Adrenal gland (tissue), 12 donors: ENCODE measurements around the gene MYOM1. TPM values are rescaled to one million over a fixed set of nuclear protein-coding genes. Genes with fewer than 3 reads are reported as not detected.

ENCODE experiments used
- DNase-seq, 7 donors: peaks; one replicate each; pipeline ENCODE4 v3.0.0-alpha.2; 2019 to 2020
- H3K27ac ChIP-seq, 5 donors: fragments of 200-600 bp; sonication (generic) in 4 of 5; 1 replicate in 3 of 5; 2 replicates in 2 of 5; pipeline versions ENCODE4 v1.5.1 to v1.8.0; 2016 to 2020; ENCODE audit warnings: mild to moderate bottlenecking in 1 of 5
- H3K27me3 ChIP-seq: fragments of 200-600 bp; 2 replicates; pipeline ENCODE4 v1.8.0; 2021
- H3K36me3 ChIP-seq, 2 donors: fragments of 200-600 bp; replicated peaks in 1 of 2; 1 replicate in 1 of 2; 2 replicates in 1 of 2; pipeline versions ENCODE4 v1.5.1 to v1.8.0; 2018 to 2022
- H3K4me1 ChIP-seq, 2 donors: fragments of 200-600 bp; replicated peaks in 1 of 2; 1 replicate in 1 of 2; 2 replicates in 1 of 2; pipeline versions ENCODE4 v1.5.1 to v1.8.0; 2018 to 2021
- H3K4me3 ChIP-seq, 4 donors: fragments of 200-600 bp; sonication (generic) in 3 of 4; one replicate each; pipeline ENCODE4 v1.5.1; 2016 to 2018
- H3K9me3 ChIP-seq, 3 donors: fragments of 200-600 bp; sonication (generic) in 1 of 3; replicated peaks in 1 of 3; 1 replicate in 2 of 3; 2 replicates in 1 of 3; pipeline versions ENCODE4 v1.5.1 to v1.8.0; 2016 to 2021
- CTCF ChIP-seq, 6 experiments: fragments of 450-650 bp in 4 of 6; fragments of 200-600 bp in 2 of 6; sonication (generic) in 1 of 6; IDR thresholded peaks; 1 replicate in 5 of 6; 2 replicates in 1 of 6; pipeline versions ENCODE4 v1.5.1 to v1.8.0; 2016 to 2021; ENCODE audit warnings: antibody characterized with exemption in 6 of 6, mild to moderate bottlenecking in 2 of 6, moderate library complexity in 1 of 6
- POLR2A ChIP-seq, 2 donors: fragments of 450-650 bp; IDR thresholded peaks; one replicate each; pipeline ENCODE4 v1.6.1; 2017; ENCODE audit warnings: antibody characterized with exemption in 2 of 2, mild to moderate bottlenecking in 2 of 2, moderate library complexity in 1 of 2
- WGBS, 4 donors: extraction: QIAGEN DNeasy Blood & Tissue Kit in 2 of 4; methylation state at CpG; one replicate each; pipeline versions ENCODE4 v1.1.5 to v1.1.7; 2013 to 2017; 5-methylcytosine and 5-hydroxymethylcytosine counted together
- intact Hi-C, 2 donors: fragments of 100-400 bp; cut with DNase I; formaldehyde crosslinking; loops; one replicate each; pipeline versions ENCODE4 v1.14.1 to v1.15.0; 2022 to 2023
- polyA plus RNA-seq, 3 donors: library from polyadenylated mRNA; stranded (reverse); fragments of 200-250 nt in 2 of 3; fragments of 350-450 nt in 1 of 3; fragmentation: Illumina TruSeq in 1 of 3; extraction: RNeasy Lipid Tissue Mini Kit (QIAGEN cat#74804) in 1 of 3; gene quantifications; one replicate each; pipeline ENCODE4 v1.2.3, GENCODE V29; 2013 to 2014
- total RNA-seq, 9 donors: library from RNA; depleted of rRNA in 4 of 9; stranded (reverse); fragments of >200 nt in 4 of 9; fragments of 120-200 nt in 1 of 9; fragmentation: NEBNext Ultra II Directional in 1 of 9; extraction: Animal tissue kit (Norgen Biotek cat#: 25700) in 1 of 9; gene quantifications; one replicate each; pipeline versions ENCODE4 v1.1.0 to v1.2.4, GENCODE V29; 2013 to 2023
- donor health status: healthy with polysubstance abuse.
- donor health status: Bipolar disorder and iron deficiency.
- donor health status: DM: yes; HTN: yes; CAD: no.
- donor health status: DM: no; HTN: no; CAD: no.
- donor health status: DM: no; HTN: no; CAD: no.
- donor health status: DM: yes; HTN: yes; CAD: no.

MYOM1 gene
- total and polyA plus RNA-seq, 12 donors = 1.3 to 70.0 (median 2.9) TPM

- no peak overlapping the region for H3K4me3 ChIP-seq
- H3K9me3 ChIP-seq = no peaks in the 10 kb centered on the region
- H3K27me3 ChIP-seq = no peaks in the 10 kb centered on the region
- DNase-seq = no peak
- intact Hi-C loops = no loop called here
- peaks cover 0 to 6% of the 10 kb centered on the region in 2 donors for H3K4me1 ChIP-seq
- no peak overlapping the region for H3K27ac ChIP-seq
- 87 to 94% (median 91%) methylated on average over 2 of the region's 2 CpGs for WGBS, 4 donors
- no peak for TF ChIP-seq POLR2A (IDR thresholded peaks at IDR 0.05)
- no peak for TF ChIP-seq CTCF (IDR thresholded peaks at IDR 0.05)
- H3K36me3 ChIP-seq = no peaks in the 10 kb centered on the region
These were observed 29.2 kb downstream of the MYOM1 start for GRCh38 chr18:3190610-3191009.

- WGBS, 4 donors = 68 to 82% (median 77%) methylated on average over 5 of the region's 5 CpGs
- Histone ChIP-seq H3K4me3 (no peak overlapping the region), H3K4me1 (peaks cover 0 to 7% of the 10 kb centered on the region in 2 donors), H3K27me3 (no peaks in the 10 kb centered on the region), H3K27ac (no peak overlapping the region), H3K36me3 (no peaks in the 10 kb centered on the region), H3K9me3 (no peaks in the 10 kb centered on the region)
- TF ChIP-seq CTCF (IDR thresholded peaks at IDR 0.05) = no peak
- TF ChIP-seq POLR2A (IDR thresholded peaks at IDR 0.05) = no peak
- intact Hi-C loops = no loop called here
- DNase-seq = no peak
These were observed 29.9 kb downstream of the MYOM1 start for GRCh38 chr18:3189884-3190283.

GRCh38 chr18:3186678-3187658 is 32.8 kb downstream of the MYOM1 start:
- Histone ChIP-seq H3K27ac (no peak overlapping the region), H3K36me3 (no peaks in the 10 kb centered on the region), H3K4me1 (peaks cover 0 to 11% of the 10 kb centered on the region in 2 donors), H3K27me3 (no peaks in the 10 kb centered on the region), H3K9me3 (no peaks in the 10 kb centered on the region), H3K4me3 (no peak overlapping the region)
- DNase-seq = no peak
- TF ChIP-seq CTCF (IDR thresholded peaks at IDR 0.05) (no peak), POLR2A (IDR thresholded peaks at IDR 0.05) (no peak)
- WGBS, 4 donors = 83 to 93% (median 92%) methylated on average over 8 of the region's 8 CpGs
- intact Hi-C loops = no loop called here

GRCh38 chr18:3184275-3184963 is 35.3 kb downstream of the MYOM1 start:
- no peak overlapping the region for H3K4me3 ChIP-seq
- H3K27me3 ChIP-seq = no peaks in the 10 kb centered on the region
- no peak for DNase-seq
- TF ChIP-seq POLR2A (IDR thresholded peaks at IDR 0.05) (no peak), CTCF (IDR thresholded peaks at IDR 0.05) (no peak)
- H3K4me1 ChIP-seq = peaks cover 0 to 11% of the 10 kb centered on the region in 2 donors
- no peak overlapping the region for H3K27ac ChIP-seq
- intact Hi-C loops = no loop called here
- WGBS, 4 donors = 42 to 51% (median 48%) methylated on average over 6 of the region's 6 CpGs
- no peaks in the 10 kb centered on the region for H3K9me3 ChIP-seq
- H3K36me3 ChIP-seq = no peaks in the 10 kb centered on the region
